Neuronal stem cell (in vitro differentiated cells): ENCODE data around the gene LRRC70.

ENCODE experiments used
- DNase-seq: peaks from one replicate; pipeline ENCODE4 v3.0.0-alpha.2; 2013; ENCODE audit warnings: low spot score
- H2AFZ ChIP-seq: one replicate; pipeline ENCODE4 v1.6.1; 2013; ENCODE audit warnings: mild to moderate bottlenecking, low read length, inconsistent platforms
- H2AK5ac ChIP-seq: 2 replicates; pipeline ENCODE4 v1.6.1; 2013; ENCODE audit warnings: low read depth, mild to moderate bottlenecking, inconsistent platforms, low read length, moderate library complexity, mixed read lengths
- H2BK120ac ChIP-seq: 2 replicates; pipeline ENCODE4 v1.6.1; 2013; ENCODE audit warnings: low read depth, mild to moderate bottlenecking, inconsistent platforms, low read length, moderate library complexity, mixed read lengths
- H2BK12ac ChIP-seq: one replicate; pipeline ENCODE4 v1.6.1; 2013; ENCODE audit warnings: low read length, inconsistent platforms
- H2BK15ac ChIP-seq: 2 replicates; pipeline ENCODE4 v1.6.1; 2013; ENCODE audit warnings: mild to moderate bottlenecking, low read length, inconsistent platforms, mixed read lengths
- H2BK5ac ChIP-seq: one replicate; pipeline ENCODE4 v1.6.1; 2013; ENCODE audit warnings: inconsistent platforms, mild to moderate bottlenecking, low read length, moderate library complexity
- H3K14ac ChIP-seq: one replicate; pipeline ENCODE4 v1.6.1; 2013; ENCODE audit warnings: low read length, inconsistent platforms
- H3K18ac ChIP-seq: 2 replicates; pipeline ENCODE4 v1.6.1; 2013; ENCODE audit warnings: low read length, inconsistent platforms
- H3K23ac ChIP-seq: 2 replicates; pipeline ENCODE4 v1.6.1; 2013; ENCODE audit warnings: low read depth, mild to moderate bottlenecking, mixed read lengths, low read length, inconsistent platforms; ENCODE audit not compliant: poor library complexity
- H3K27ac ChIP-seq: replicated peaks from 3 replicates; pipeline ENCODE4 v1.5.1; 2013; ENCODE audit warnings: low read length, inconsistent platforms
- H3K27me3 ChIP-seq, 3 experiments: 2 replicates each; pipeline ENCODE4 v1.6.1; 2013; ENCODE audit warnings: low read length in 3 of 3, mild to moderate bottlenecking in 2 of 3, inconsistent platforms in 1 of 3, low read depth in 1 of 3, mixed read lengths in 1 of 3, moderate library complexity in 1 of 3; ENCODE audit not compliant: control insufficient read depth in 3 of 3, insufficient read depth in 3 of 3
- H3K36me3 ChIP-seq, 2 donors: replicated peaks in 1 of 2; 2 replicates each; pipeline ENCODE4 v1.6.1; 2013; ENCODE audit warnings: low read length in 2 of 2; ENCODE audit not compliant: control insufficient read depth in 2 of 2, insufficient read depth in 2 of 2
- H3K4ac ChIP-seq: 2 replicates; pipeline ENCODE4 v1.6.1; 2013; ENCODE audit warnings: inconsistent platforms, mild to moderate bottlenecking, low read length, moderate library complexity
- H3K4me1 ChIP-seq, 2 donors: 1 replicate in 1 of 2; 2 replicates in 1 of 2; pipeline ENCODE4 v1.6.1; 2013; ENCODE audit warnings: low read length in 2 of 2, low read depth in 1 of 2; ENCODE audit not compliant: control insufficient read depth in 2 of 2, insufficient read depth in 1 of 2
- H3K4me2 ChIP-seq: one replicate; pipeline ENCODE4 v1.6.1; 2013; ENCODE audit warnings: mild to moderate bottlenecking, low read length, inconsistent platforms; ENCODE audit not compliant: insufficient read depth, poor library complexity, severe bottlenecking
- H3K4me3 ChIP-seq, 2 donors: 2 replicates each; pipeline ENCODE4 v1.5.1; 2013; ENCODE audit warnings: low read length in 2 of 2, mild to moderate bottlenecking in 2 of 2, inconsistent platforms in 1 of 2, moderate library complexity in 1 of 2
- H3K79me1 ChIP-seq: one replicate; pipeline ENCODE4 v1.6.1; 2013; ENCODE audit warnings: low read depth, mild to moderate bottlenecking, inconsistent platforms, low read length, moderate library complexity
- H3K9ac ChIP-seq: one replicate; pipeline ENCODE4 v1.6.1; 2013; ENCODE audit warnings: mild to moderate bottlenecking, low read depth, low read length, inconsistent platforms; ENCODE audit not compliant: poor library complexity
- H3K9me3 ChIP-seq, 2 donors: replicated peaks in 1 of 2; 2 replicates each; pipeline versions ENCODE3 to v1.6.1; 2013; ENCODE audit warnings: low read length in 2 of 2, mild to moderate bottlenecking in 2 of 2, inconsistent platforms in 1 of 2, low read depth in 1 of 2, mixed read lengths in 1 of 2, moderate library complexity in 1 of 2; ENCODE audit not compliant: control insufficient read depth in 2 of 2, insufficient read depth in 1 of 2
- H4K8ac ChIP-seq: one replicate; pipeline ENCODE4 v1.6.1; 2013; ENCODE audit warnings: low read depth, mild to moderate bottlenecking, inconsistent platforms, low read length, moderate library complexity
- H4K91ac ChIP-seq: one replicate; pipeline ENCODE4 v1.6.1; 2013; ENCODE audit warnings: low read length, low read depth, mild to moderate bottlenecking, inconsistent platforms; ENCODE audit not compliant: poor library complexity
- WGBS, 2 donors: extraction: QIAGEN DNeasy Blood & Tissue Kit; methylation state at CpG; one replicate each; pipeline ENCODE4 v1.1.7; 2013; ENCODE audit warnings: missing lambda C conversion rate in 2 of 2, mixed read lengths in 1 of 2; ENCODE audit not compliant: insufficient read length in 2 of 2, insufficient replicate concordance in 1 of 2; ENCODE audit errors: extremely low coverage in 2 of 2; 5-methylcytosine and 5-hydroxymethylcytosine counted together

Gene LRRC70

GRCh38 chr5:62568143-62568542 lies 10.5 kb upstream of the LRRC70 start:
- Histone ChIP-seq H3K27me3 (no peaks in the 10 kb centered on the region), H2BK5ac (no peak overlapping the region), H3K9ac (no peak overlapping the region), H2AK5ac (no peak overlapping the region), H3K27ac (no peak overlapping the region), H3K14ac (no peak overlapping the region), H2BK15ac (no peak overlapping the region), H2BK12ac (no peak overlapping the region), H3K79me1 (peaks cover 1% of the 10 kb centered on the region), H3K18ac (no peak overlapping the region), H3K4me2 (no peak overlapping the region), H3K36me3 (peaks cover 5 to 21% of the 10 kb centered on the region in 2 donors), H3K9me3 (peaks cover 4 to 12% of the 10 kb centered on the region in 2 donors), H3K4me3 (no peak overlapping the region), H4K8ac (no peak overlapping the region), H2BK120ac (no peak overlapping the region), H3K4me1 (peaks cover 0 to 5% of the 10 kb centered on the region in 2 donors), H2AFZ (no peak overlapping the region), H3K23ac (no peak overlapping the region), H3K4ac (no peak overlapping the region), H4K91ac (no peak overlapping the region)
- no CpG with 5 or more reads among the region's 4 CpGs for WGBS, 2 donors
- no peak for DNase-seq

- no peak overlapping the region for H2BK5ac ChIP-seq
- H3K4me3 ChIP-seq: no peak overlapping the region
- no peak overlapping the region for H2AFZ ChIP-seq
- H3K4me2 ChIP-seq: no peak overlapping the region
- no peak overlapping the region for H3K9ac ChIP-seq
- no peak overlapping the region for H2BK15ac ChIP-seq
- no peak overlapping the region for H2BK12ac ChIP-seq
- no peak overlapping the region for H3K4ac ChIP-seq
- no peak overlapping the region for H4K91ac ChIP-seq
- DNase-seq: no peak
- no peak overlapping the region for H3K23ac ChIP-seq
- WGBS, 2 donors: no CpG with 5 or more reads among the region's 2 CpGs
- H3K9me3 ChIP-seq: peaks cover 4 to 12% of the 10 kb centered on the region in 2 donors
- no peak overlapping the region for H3K14ac ChIP-seq
- H3K4me1 ChIP-seq: peaks cover 0 to 5% of the 10 kb centered on the region in 2 donors
- peaks cover 1% of the 10 kb centered on the region for H3K79me1 ChIP-seq
- H2BK120ac ChIP-seq: no peak overlapping the region
- H3K27me3 ChIP-seq: no peaks in the 10 kb centered on the region
- no peak overlapping the region for H3K18ac ChIP-seq
- peaks cover 5 to 21% of the 10 kb centered on the region in 2 donors for H3K36me3 ChIP-seq
- H3K27ac ChIP-seq: no peak overlapping the region
- H2AK5ac ChIP-seq: no peak overlapping the region
- no peak overlapping the region for H4K8ac ChIP-seq
Observed at GRCh38 chr5:62568800-62569432, 9.7 kb upstream of the LRRC70 start.

DNA sequence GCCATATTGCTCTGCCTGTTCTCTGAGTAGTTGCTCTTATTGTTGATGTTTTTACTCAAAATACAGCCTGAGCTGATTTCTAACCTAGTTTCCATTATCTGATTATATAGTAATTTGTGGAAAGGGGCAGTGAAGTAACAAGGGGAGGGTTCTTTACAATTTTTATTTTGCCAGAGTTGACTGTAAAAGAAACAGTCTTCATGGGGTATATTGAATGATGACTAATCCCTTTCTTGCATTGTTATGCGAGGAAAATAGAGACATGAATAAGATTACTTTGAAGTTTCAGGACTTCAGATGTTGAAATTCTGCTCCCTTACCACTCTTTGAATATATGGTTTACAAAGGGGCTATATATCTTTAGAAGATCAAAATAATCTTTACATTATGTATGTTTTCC lies 9.1 kb upstream of the LRRC70 start:
- no peak overlapping the region for H3K4me3 ChIP-seq
- no peak overlapping the region for H3K4ac ChIP-seq
- no peak for DNase-seq
- H3K9ac ChIP-seq: no peak overlapping the region
- H3K36me3 ChIP-seq: peaks cover 5 to 21% of the 10 kb centered on the region in 2 donors
- H3K27me3 ChIP-seq: no peaks in the 10 kb centered on the region
- no peak overlapping the region for H2AK5ac ChIP-seq
- no peak overlapping the region for H2BK15ac ChIP-seq
- no peak overlapping the region for H4K91ac ChIP-seq
- no CpG with 5 or more reads among the region's 1 CpG for WGBS, 2 donors
- H3K27ac ChIP-seq: no peak overlapping the region
- H3K18ac ChIP-seq: no peak overlapping the region
- peaks cover 4 to 12% of the 10 kb centered on the region in 2 donors for H3K9me3 ChIP-seq
- H3K4me1 ChIP-seq: peaks cover 0 to 5% of the 10 kb centered on the region in 2 donors
- peaks cover 1% of the 10 kb centered on the region for H3K79me1 ChIP-seq
- H2AFZ ChIP-seq: no peak overlapping the region
- H2BK5ac ChIP-seq: no peak overlapping the region
- H3K4me2 ChIP-seq: no peak overlapping the region
- H4K8ac ChIP-seq: no peak overlapping the region
- no peak overlapping the region for H2BK120ac ChIP-seq
- H3K14ac ChIP-seq: no peak overlapping the region
- H2BK12ac ChIP-seq: no peak overlapping the region
- H3K23ac ChIP-seq: no peak overlapping the region

GRCh38 chr5:62572918-62573514 lies 5.6 kb upstream of the LRRC70 start:
- H3K14ac ChIP-seq: no peak overlapping the region
- H3K9me3 ChIP-seq: peaks cover 0 to 1% of the 10 kb centered on the region in 2 donors
- no peak overlapping the region for H3K18ac ChIP-seq
- no peak overlapping the region for H2BK15ac ChIP-seq
- DNase-seq: no peak
- H3K4me1 ChIP-seq: peaks cover 0 to 5% of the 10 kb centered on the region in 2 donors
- no peak overlapping the region for H4K91ac ChIP-seq
- no peak overlapping the region for H3K4me3 ChIP-seq
- no peak overlapping the region for H3K4me2 ChIP-seq
- H4K8ac ChIP-seq: no peak overlapping the region
- H3K27ac ChIP-seq: no peak overlapping the region
- no peak overlapping the region for H2AFZ ChIP-seq
- no peak overlapping the region for H3K23ac ChIP-seq
- H3K36me3 ChIP-seq: peaks cover 2 to 3% of the 10 kb centered on the region in 2 donors
- no peak overlapping the region for H2AK5ac ChIP-seq
- no peak overlapping the region for H3K4ac ChIP-seq
- no peaks in the 10 kb centered on the region for H3K79me1 ChIP-seq
- H3K9ac ChIP-seq: no peak overlapping the region
- no peaks in the 10 kb centered on the region for H3K27me3 ChIP-seq
- no peak overlapping the region for H2BK12ac ChIP-seq
- no peak overlapping the region for H2BK5ac ChIP-seq
- 100% methylated on average over 4 of the region's 9 CpGs; no CpG with 5 or more reads in 1 of the 2 donors for WGBS, 2 donors
- no peak overlapping the region for H2BK120ac ChIP-seq
